Esophagus squamous epithelium (tissue), 5 donors: ENCODE data around the gene MBP. TPM values are rescaled to one million over a fixed set of nuclear protein-coding genes. Genes with fewer than 3 reads are reported as not detected.

ENCODE experiments used
- DNase-seq: peaks from one replicate; lab custom pipeline; 2025; lab: John Stamatoyannopoulos, UW
- H3K27ac ChIP-seq, 4 donors: fragments of 200-600 bp; sonication (generic); one replicate each; pipeline ENCODE4 v1.5.1; 2016 to 2019; ENCODE audit warnings: mild to moderate bottlenecking in 1 of 4
- H3K27me3 ChIP-seq, 4 donors: fragments of 200-600 bp; sonication (generic); 1 replicate in 3 of 4; 2 replicates in 1 of 4; pipeline versions ENCODE4 v1.5.1 to v1.6.0; 2017 to 2021; ENCODE audit warnings: antibody characterized with exemption in 1 of 4
- H3K36me3 ChIP-seq, 3 donors: fragments of 200-600 bp; sonication (generic); one replicate each; pipeline ENCODE4 v1.5.1; 2016 to 2019
- H3K4me1 ChIP-seq, 3 donors: fragments of 200-600 bp; sonication (generic); one replicate each; pipeline ENCODE4 v1.5.1; 2017 to 2019
- H3K4me3 ChIP-seq, 4 donors: fragments of 200-600 bp; sonication (generic); 1 replicate in 3 of 4; 2 replicates in 1 of 4; pipeline ENCODE4 v1.5.1; 2016 to 2019; ENCODE audit warnings: mild to moderate bottlenecking in 2 of 4, moderate library complexity in 1 of 4
- H3K9me3 ChIP-seq, 3 donors: fragments of 200-600 bp; sonication (generic); one replicate each; pipeline ENCODE4 v1.5.1; 2016 to 2019
- POLR2A ChIP-seq, 4 donors: fragments of 450-650 bp; IDR thresholded peaks; one replicate each; pipeline ENCODE4 v1.6.1; 2017; ENCODE audit warnings: antibody characterized with exemption in 4 of 4, mild to moderate bottlenecking in 4 of 4, moderate library complexity in 3 of 4
- WGBS, 2 donors: methylation state at CpG; one replicate each; pipeline ENCODE4 v1.1.5; 2018; 5-methylcytosine and 5-hydroxymethylcytosine counted together
- intact Hi-C: fragments of 100-400 bp; cut with DNase I; formaldehyde crosslinking; loops from one replicate; pipeline ENCODE4 v1.15.0; 2022
- total RNA-seq, 4 donors: library from RNA; depleted of rRNA; stranded (reverse); fragments of >200 nt; gene quantifications; one replicate each; pipeline ENCODE4 v1.1.0, GENCODE V29; 2016
- TF ChIP-seq, protein P1 (sequence below), 6 experiments: fragments of 450-650 bp in 4 of 6; fragments of 200-600 bp in 2 of 6; sonication (generic) in 2 of 6; IDR thresholded peaks; one replicate each; pipeline ENCODE4 v1.5.1; 2016 to 2019; ENCODE audit warnings: antibody characterized with exemption in 6 of 6, mild to moderate bottlenecking in 4 of 6, moderate library complexity in 4 of 6
- donor health status: DM: yes; HTN: yes; CAD: no.

MBP gene
- total RNA-seq, 4 donors from 2014 or later = 21.9 to 38.9 (median 25.2) TPM

- Histone ChIP-seq H3K36me3 (no peaks in the 10 kb centered on the region), H3K27me3 (no peaks in the 10 kb centered on the region), H3K27ac (no peak overlapping the region), H3K4me1 (peaks cover 0 to 16% (median 0%) of the 10 kb centered on the region in 3 donors), H3K9me3 (peaks cover 0 to 14% (median 12%) of the 10 kb centered on the region in 3 donors), H3K4me3 (no peak overlapping the region)
- intact Hi-C loops = no loop called here
- no peak for TF ChIP-seq POLR2A (IDR thresholded peaks at IDR 0.05)
- TF ChIP-seq, protein P1, sequence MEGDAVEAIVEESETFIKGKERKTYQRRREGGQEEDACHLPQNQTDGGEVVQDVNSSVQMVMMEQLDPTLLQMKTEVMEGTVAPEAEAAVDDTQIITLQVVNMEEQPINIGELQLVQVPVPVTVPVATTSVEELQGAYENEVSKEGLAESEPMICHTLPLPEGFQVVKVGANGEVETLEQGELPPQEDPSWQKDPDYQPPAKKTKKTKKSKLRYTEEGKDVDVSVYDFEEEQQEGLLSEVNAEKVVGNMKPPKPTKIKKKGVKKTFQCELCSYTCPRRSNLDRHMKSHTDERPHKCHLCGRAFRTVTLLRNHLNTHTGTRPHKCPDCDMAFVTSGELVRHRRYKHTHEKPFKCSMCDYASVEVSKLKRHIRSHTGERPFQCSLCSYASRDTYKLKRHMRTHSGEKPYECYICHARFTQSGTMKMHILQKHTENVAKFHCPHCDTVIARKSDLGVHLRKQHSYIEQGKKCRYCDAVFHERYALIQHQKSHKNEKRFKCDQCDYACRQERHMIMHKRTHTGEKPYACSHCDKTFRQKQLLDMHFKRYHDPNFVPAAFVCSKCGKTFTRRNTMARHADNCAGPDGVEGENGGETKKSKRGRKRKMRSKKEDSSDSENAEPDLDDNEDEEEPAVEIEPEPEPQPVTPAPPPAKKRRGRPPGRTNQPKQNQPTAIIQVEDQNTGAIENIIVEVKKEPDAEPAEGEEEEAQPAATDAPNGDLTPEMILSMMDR (IDR thresholded peaks at IDR 0.05) = no peak
- DNase-seq = no peak
- WGBS, 2 donors = 35 to 53% methylated on average over 15 to 16 of the region's 16 CpGs
These were observed 13.9 kb upstream of the MBP start for GRCh38 chr18:77146249-77147080.

DNA sequence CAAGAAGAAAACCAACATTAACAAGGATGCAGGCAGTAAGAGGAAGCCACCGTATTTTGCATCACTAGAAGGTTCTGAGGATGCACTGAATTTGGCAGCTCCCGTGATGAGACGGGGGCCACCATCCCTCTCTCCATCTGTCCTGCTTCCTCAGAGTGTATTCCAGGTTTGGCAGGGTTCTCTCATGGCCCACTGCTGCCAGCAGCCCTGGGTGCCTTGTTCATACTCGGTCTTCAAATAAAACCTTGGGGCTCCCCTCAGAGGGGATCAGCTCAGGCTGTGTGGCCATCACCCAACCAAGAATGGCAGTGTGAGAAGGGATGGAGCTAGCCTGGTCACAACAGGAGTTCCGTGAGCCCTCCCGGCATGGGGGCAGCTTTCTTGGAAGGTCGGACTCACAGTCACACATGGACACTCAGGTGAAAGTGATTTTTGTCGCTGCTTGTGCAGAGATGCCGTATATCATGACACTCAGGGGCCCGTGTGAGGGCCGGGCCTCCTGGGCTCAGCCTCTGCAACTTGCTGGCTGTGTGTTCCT, 12.8 kb upstream of the MBP start:
- intact Hi-C loops = no loop called here
- H3K9me3 ChIP-seq = peaks cover 0 to 14% (median 12%) of the 10 kb centered on the region in 3 donors
- TF ChIP-seq POLR2A (IDR thresholded peaks at IDR 0.05) = no peak
- DNase-seq = no peak
- 78 to 87% methylated on average over 4 to 5 of the region's 11 CpGs for WGBS, 2 donors
- no peaks in the 10 kb centered on the region for H3K36me3 ChIP-seq
- H3K27me3 ChIP-seq = no peaks in the 10 kb centered on the region
- no peak overlapping the region for H3K4me3 ChIP-seq
- peaks cover 0 to 23% (median 0%) of the 10 kb centered on the region in 3 donors for H3K4me1 ChIP-seq
- no peak overlapping the region for H3K27ac ChIP-seq

- Histone ChIP-seq H3K36me3 (no peaks in the 10 kb centered on the region), H3K4me1 (peaks cover 0 to 23% (median 0%) of the 10 kb centered on the region in 3 donors), H3K27me3 (no peaks in the 10 kb centered on the region), H3K4me3 (no peak overlapping the region), H3K27ac (no peak overlapping the region), H3K9me3 (peaks cover 0 to 14% (median 12%) of the 10 kb centered on the region in 3 donors)
- DNase-seq = no peak
- intact Hi-C loops = no loop called here
- TF ChIP-seq, protein P1 (IDR thresholded peaks at IDR 0.05) = no peak
- no peak for TF ChIP-seq POLR2A (IDR thresholded peaks at IDR 0.05)
- 78 to 93% methylated on average over 6 of the region's 6 CpGs for WGBS, 2 donors
These were observed 12.0 kb upstream of the MBP start for GRCh38 chr18:77144451-77145118.

GRCh38 chr18:77144046-77144445, 11.5 kb upstream of the MBP start:
- Histone ChIP-seq H3K27me3 (no peaks in the 10 kb centered on the region), H3K27ac (no peak overlapping the region), H3K9me3 (peaks cover 0 to 14% (median 12%) of the 10 kb centered on the region in 3 donors), H3K4me3 (no peak overlapping the region), H3K4me1 (peaks cover 0 to 23% (median 0%) of the 10 kb centered on the region in 3 donors), H3K36me3 (no peaks in the 10 kb centered on the region)
- WGBS, 2 donors = 89 to 94% methylated on average over 2 of the region's 2 CpGs
- no peak for DNase-seq
- intact Hi-C loops = no loop called here
- no peak for TF ChIP-seq POLR2A (IDR thresholded peaks at IDR 0.05)

GRCh38 chr18:77143196-77143595, 10.6 kb upstream of the MBP start:
- no peak for DNase-seq

More at GRCh38 chr18:77143196-77143595, 10.6 kb upstream of the MBP start:
- Histone ChIP-seq H3K27me3 (no peaks in the 10 kb centered on the region), H3K27ac (no peak overlapping the region), H3K9me3 (peaks cover 0 to 14% (median 12%) of the 10 kb centered on the region in 3 donors), H3K36me3 (no peaks in the 10 kb centered on the region), H3K4me3 (no peak overlapping the region), H3K4me1 (peaks cover 0 to 29% (median 4%) of the 10 kb centered on the region in 3 donors)
- TF ChIP-seq, protein P1 (IDR thresholded peaks at IDR 0.05) = no peak
- no peak for TF ChIP-seq POLR2A (IDR thresholded peaks at IDR 0.05)
- WGBS, 2 donors = 86 to 100% methylated on average over 1 of the region's 2 CpGs
- intact Hi-C loops = no loop called here
